GM13977 (cell line): ENCODE results near the gene ARF1.
A peak's percentile ranks its signal among the peaks of the same experiment; 100 is the strongest.

Experiments
- DNase-seq: peaks from one replicate; pipeline ENCODE4 v3.0.0; 2012; ENCODE audit warnings: low spot score
- CTCF ChIP-seq: IDR thresholded peaks from 2 replicates; pipeline ENCODE4 v1.5.1; 2012; ENCODE audit warnings: mild to moderate bottlenecking, control low read depth; ENCODE audit not compliant: insufficient read depth; ENCODE audit errors: extremely low read depth, missing control alignments
- in situ Hi-C: fragments of 300-500 bp; cut with MboI; formaldehyde crosslinking; loops from one replicate; pipeline ENCODE4 v1.12.0; 2022; ENCODE audit warnings: low sequenced_read_pairs, low pct_unique_long_range_greater_than_20kb, mixed read lengths, inconsistent platforms; ENCODE audit not compliant: unreplicated experiment

The ARF1 gene

GRCh38 chr1:228139931-228140723 is 57.6 kb downstream of the ARF1 start, which contains the start of gene GUK1:
TSS of gene GUK1 (plus strand) at chr1:228140279. CDS start at chr1:228140303, 24 bp downstream.
- in situ Hi-C loops, result no loop called here
- peak; percentile 99 for DNase-seq
- TF ChIP-seq CTCF, result peak; percentile 10

GRCh38 chr1:228140724-228141225 is 58.3 kb downstream of the ARF1 start:
- in situ Hi-C loops, result no loop called here
- no peak for TF ChIP-seq CTCF
- peak; percentile 36 for DNase-seq

- in situ Hi-C loops, result no loop called here
- peak; percentile 52 for DNase-seq
- TF ChIP-seq CTCF, result no peak
These were observed 58.9 kb downstream of the ARF1 start for GRCh38 chr1:228141226-228142044.

- no peak for TF ChIP-seq CTCF
- peak; percentile 9 for DNase-seq
- in situ Hi-C loops, result no loop called here
These were observed 59.7 kb downstream of the ARF1 start for GRCh38 chr1:228142155-228142691.

GRCh38 chr1:228142701-228143136 is 60.2 kb downstream of the ARF1 start:
- TF ChIP-seq CTCF, result no peak
- DNase-seq, result peak; percentile 9
- in situ Hi-C loops, result no loop called here

GRCh38 chr1:228143480-228144192 is 61.1 kb downstream of the ARF1 start:
- in situ Hi-C loops, result no loop called here
- DNase-seq, result peak; percentile 15
- no peak for TF ChIP-seq CTCF
